ENCODE measurements around the gene CREB1.

CREB1 gene

DNA sequence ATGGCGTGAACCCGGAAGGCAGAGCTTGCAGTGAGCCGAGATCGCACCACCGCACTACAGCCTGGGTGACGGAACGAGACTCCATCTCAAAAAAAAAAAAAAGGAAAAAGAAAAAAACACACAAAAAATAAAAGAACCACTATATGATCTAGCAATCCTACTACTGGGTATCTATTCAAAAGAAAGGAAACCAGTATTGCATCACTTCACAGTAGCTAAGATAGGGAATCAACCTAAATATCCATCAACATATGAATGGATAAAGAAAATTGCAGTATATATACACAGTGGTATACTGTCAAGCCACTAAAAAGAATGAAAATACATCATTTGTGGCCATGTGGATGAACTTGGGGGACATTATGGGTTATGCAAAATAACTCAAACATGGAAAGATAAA, 57.5 kb downstream of the CREB1 start:
- TF ChIP-seq, protein P1, sequence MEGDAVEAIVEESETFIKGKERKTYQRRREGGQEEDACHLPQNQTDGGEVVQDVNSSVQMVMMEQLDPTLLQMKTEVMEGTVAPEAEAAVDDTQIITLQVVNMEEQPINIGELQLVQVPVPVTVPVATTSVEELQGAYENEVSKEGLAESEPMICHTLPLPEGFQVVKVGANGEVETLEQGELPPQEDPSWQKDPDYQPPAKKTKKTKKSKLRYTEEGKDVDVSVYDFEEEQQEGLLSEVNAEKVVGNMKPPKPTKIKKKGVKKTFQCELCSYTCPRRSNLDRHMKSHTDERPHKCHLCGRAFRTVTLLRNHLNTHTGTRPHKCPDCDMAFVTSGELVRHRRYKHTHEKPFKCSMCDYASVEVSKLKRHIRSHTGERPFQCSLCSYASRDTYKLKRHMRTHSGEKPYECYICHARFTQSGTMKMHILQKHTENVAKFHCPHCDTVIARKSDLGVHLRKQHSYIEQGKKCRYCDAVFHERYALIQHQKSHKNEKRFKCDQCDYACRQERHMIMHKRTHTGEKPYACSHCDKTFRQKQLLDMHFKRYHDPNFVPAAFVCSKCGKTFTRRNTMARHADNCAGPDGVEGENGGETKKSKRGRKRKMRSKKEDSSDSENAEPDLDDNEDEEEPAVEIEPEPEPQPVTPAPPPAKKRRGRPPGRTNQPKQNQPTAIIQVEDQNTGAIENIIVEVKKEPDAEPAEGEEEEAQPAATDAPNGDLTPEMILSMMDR (IDR thresholded peaks at IDR 0.05; ENCODE audit: low read length, missing control alignments), result no peak
- no peak for DNase-seq (ENCODE audit: low read depth)
- no peak overlapping the region for H3K4me3 ChIP-seq (replicated peaks; ENCODE audit: low read depth, low read length)

DNA sequence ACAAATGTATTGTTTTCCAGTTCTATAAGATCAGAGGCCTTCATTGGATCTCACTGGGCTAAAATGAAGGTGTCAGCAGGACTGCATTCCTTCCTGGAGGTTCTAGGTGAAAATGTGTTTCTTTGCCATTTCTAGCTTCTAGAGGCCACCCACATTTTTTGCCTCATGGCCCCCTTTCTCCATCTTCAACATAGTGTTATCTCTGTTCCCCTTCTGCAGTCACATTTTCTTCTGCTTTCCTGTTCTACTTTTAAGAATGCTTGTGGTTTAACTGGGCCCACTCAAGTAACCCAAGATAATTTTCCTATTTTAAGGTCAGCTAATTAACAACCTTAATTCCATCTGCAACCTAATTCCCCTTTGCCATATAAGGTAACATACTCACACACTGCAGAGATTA, 59.4 kb downstream of the CREB1 start:
- H3K4me3 ChIP-seq (replicated peaks; ENCODE audit: low read depth, low read length), result no peak overlapping the region
- DNase-seq (ENCODE audit: low read depth), result no peak
- TF ChIP-seq, protein P1 (IDR thresholded peaks at IDR 0.05; ENCODE audit: low read length, missing control alignments), result no peak

DNA sequence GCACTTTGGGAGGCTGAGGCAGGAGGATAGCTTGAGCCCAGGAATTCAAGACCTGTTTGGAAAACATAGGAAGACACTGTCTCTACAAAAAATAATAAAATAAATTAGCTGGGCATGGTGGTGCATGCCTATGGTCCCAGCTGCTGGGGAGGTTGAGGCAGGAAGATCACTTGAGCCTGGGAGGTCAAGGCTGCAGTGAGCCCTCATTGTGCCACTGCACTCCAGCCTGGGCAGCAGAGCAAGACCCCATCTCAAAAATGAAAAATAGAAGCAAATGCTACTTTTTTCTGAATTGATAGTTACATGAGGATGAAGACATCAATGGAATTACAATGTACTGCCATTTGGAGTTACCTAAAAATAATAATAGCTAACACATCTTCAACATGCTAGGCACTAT, 63.5 kb downstream of the CREB1 start:
- TF ChIP-seq, protein P1 (IDR thresholded peaks at IDR 0.05; ENCODE audit: low read length, missing control alignments), result no peak
- no peak overlapping the region for H3K4me3 ChIP-seq (replicated peaks; ENCODE audit: low read depth, low read length)
- DNase-seq (ENCODE audit: low read depth), result no peak

DNA sequence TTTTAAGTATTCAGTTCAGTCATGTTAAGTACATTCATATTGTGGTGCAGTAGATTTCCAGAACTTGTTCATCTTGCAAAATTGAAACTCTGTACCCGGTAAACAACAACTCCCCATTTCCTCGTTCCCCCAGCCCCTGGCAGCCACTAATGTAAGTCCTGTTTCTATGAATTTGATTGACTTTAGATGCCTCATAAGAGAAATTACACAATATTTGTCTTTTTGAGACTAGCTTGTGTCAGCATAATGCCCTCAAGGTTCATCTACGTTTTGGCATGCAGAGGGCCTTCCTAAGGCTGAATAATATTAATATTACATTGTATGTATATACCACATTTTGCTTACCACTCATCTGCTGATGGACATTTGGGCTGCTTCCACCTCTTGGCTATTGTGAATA, 64.5 kb downstream of the CREB1 start:
- no peak for DNase-seq (ENCODE audit: low read depth)
- no peak overlapping the region for H3K4me3 ChIP-seq (replicated peaks; ENCODE audit: low read depth, low read length)
- TF ChIP-seq, protein P1 (IDR thresholded peaks at IDR 0.05; ENCODE audit: low read length, missing control alignments), result no peak

DNA sequence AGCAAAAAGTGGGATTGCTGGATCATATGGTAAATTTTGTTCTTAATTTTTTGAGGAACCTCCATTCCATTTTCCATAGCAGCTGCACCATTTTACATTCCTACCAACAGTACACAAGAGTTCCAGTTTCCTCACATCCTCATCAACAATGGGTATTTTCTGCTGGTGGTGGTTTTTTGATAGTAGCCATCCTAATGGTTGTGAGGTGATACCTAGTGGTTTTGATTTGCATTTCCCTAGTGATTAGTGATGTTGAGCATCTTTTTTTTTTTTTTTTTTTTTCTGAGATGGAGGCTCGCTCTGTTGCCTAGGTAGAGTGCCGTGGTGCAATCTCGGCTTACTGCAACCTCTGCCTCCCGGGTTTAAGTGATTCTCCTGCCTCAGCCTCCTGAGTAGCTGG, 65.0 kb downstream of the CREB1 start:
- DNase-seq (ENCODE audit: low read depth), result no peak
- TF ChIP-seq, protein P1 (IDR thresholded peaks at IDR 0.05; ENCODE audit: low read length, missing control alignments), result no peak

DNA sequence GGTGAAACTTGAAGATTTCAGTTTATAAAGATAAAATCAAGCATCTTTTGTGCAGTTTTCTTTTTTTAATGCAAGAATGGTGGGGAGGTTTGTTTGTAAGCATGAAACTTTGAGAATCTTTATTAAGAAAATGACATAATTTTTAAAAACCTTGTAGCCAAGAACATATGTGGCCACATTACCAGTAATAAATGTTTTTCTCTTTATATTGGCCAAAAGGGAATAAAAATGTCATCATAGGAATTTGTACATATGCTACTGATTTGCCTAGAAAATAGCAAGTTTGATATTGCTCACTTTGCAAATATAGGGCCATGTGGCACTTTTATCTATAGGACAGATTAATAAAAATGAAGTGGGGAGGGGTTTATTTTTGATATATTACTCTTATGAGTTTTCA, 69.9 kb downstream of the CREB1 start:
- TF ChIP-seq, protein P1 (IDR thresholded peaks at IDR 0.05; ENCODE audit: low read length, missing control alignments), result no peak
- no peak for DNase-seq (ENCODE audit: low read depth)
- no peak overlapping the region for H3K4me3 ChIP-seq (replicated peaks; ENCODE audit: low read depth, low read length)

More for the DNA sequence above, 65.0 kb downstream of the CREB1 start:
- no peak overlapping the region for H3K4me3 ChIP-seq (replicated peaks; ENCODE audit: low read depth, low read length)

DNA sequence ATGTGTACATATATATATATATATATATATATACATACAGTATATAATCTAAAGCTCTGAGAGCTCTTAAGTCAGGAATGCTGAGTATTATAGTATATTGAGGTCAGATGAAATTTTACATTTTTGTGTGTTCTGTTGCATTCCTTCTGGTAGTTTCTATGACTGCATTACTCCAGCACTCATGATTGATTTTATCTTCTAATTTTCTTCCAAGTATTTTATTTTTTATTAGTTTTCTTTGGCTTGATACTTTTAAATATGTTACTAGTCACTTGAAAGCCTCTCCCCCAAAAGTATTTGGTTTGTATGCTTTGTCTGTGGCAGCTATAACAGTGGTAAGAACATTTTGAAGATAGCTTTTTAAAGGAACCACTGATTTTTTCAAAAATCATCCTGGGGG, 70.5 kb downstream of the CREB1 start:
- no peak for DNase-seq (ENCODE audit: low read depth)
- TF ChIP-seq, protein P1 (IDR thresholded peaks at IDR 0.05; ENCODE audit: low read length, missing control alignments), result no peak
- H3K4me3 ChIP-seq (replicated peaks; ENCODE audit: low read depth, low read length), result no peak overlapping the region

Data from fibroblast of pulmonary artery (primary cell).